HTR-8/SVneo (cell line): ENCODE measurements around the gene SCUBE2.
"Not testable (repeated sequence)": the region's sequence is repeated elsewhere in the genome, so short reads cannot be mapped to it uniquely, and the experiment has no call there.

ENCODE experiments used
- DNase-seq: peaks from one replicate; pipeline ENCODE4 v3.0.0; 2011; ENCODE audit warnings: low spot score, mixed read lengths; ENCODE audit not compliant: insufficient read length
- FAIRE-seq: peaks from 2 replicates; lab custom pipeline; 2011; peaks lifted over from hg19 to GRCh38; lab: Jason Lieb, UNC

SCUBE2 gene

GRCh38 chr11:8983552-8983951, 107.8 kb downstream of the SCUBE2 start:
- DNase-seq (no peak), FAIRE-seq (no peak)

DNA sequence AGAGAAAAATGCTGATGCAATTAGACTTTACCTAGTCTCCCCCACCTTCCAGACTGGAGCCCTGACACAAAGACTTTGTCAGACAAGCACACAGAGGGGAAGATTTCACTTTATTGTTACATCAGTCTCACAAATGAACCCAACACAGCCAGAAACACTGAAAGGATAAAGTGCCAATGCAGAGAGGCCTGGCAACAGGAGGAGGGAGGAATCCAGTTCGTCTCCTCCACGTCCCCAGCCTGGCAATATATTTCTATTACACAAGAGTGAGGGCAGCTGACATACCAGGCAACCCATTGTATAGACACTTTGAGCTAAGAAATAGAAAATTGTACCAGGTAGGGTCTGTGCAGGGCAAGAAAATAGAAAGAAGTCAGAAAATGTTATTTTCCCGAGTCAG, 110.9 kb downstream of the SCUBE2 start:
- FAIRE-seq (no peak), DNase-seq (no peak)

DNA sequence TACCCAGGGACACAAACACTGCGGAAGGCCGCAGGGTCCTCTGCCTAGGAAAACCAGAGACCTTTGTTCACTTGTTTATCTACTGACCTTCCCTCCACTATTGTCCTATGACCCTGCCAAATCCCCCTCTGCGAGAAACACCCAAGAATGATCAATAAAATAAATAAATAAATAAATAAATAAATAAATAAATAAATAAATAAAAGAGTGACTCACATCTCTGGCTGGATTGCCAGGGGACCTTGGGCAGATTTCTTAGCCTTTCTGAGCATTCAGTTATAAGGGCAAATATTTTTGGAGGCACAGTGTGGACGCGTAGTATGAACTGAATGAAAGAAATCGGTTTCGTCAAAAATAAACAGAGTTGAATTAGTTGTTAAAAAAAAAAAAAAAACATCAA, 112.0 kb downstream of the SCUBE2 start:
- not testable (repeated sequence) for FAIRE-seq

GRCh38 chr11:8973121-8973520, 118.3 kb downstream of the SCUBE2 start:
- FAIRE-seq (no peak), DNase-seq (no peak)

More for the DNA sequence above, 112.0 kb downstream of the SCUBE2 start:
- not testable (repeated sequence) for DNase-seq

GRCh38 chr11:8971924-8972316, 119.5 kb downstream of the SCUBE2 start:
- FAIRE-seq (no peak), DNase-seq (no peak)

- DNase-seq (no peak), FAIRE-seq (no peak)
Measured at GRCh38 chr11:8971196-8971923, 120.0 kb downstream of the SCUBE2 start.
